Measurements from ENCODE around the gene ST6GALNAC4.

Gene ST6GALNAC4

GRCh38 chr9:127945942-127946341 is 29.1 kb upstream of the ST6GALNAC4 start:
- DNase-seq: no peak

GRCh38 chr9:127945338-127945737 is 28.5 kb upstream of the ST6GALNAC4 start:
- no peak for DNase-seq

- DNase-seq: no peak
Measured at GRCh38 chr9:127944586-127945218, 27.9 kb upstream of the ST6GALNAC4 start.

- DNase-seq: peak; percentile 91
Measured at GRCh38 chr9:127943731-127944144, 26.9 kb upstream of the ST6GALNAC4 start.

GRCh38 chr9:127943011-127943662 is 26.3 kb upstream of the ST6GALNAC4 start:
- no peak for DNase-seq

GRCh38 chr9:127942216-127943010 is 25.6 kb upstream of the ST6GALNAC4 start:
- DNase-seq: peak; percentile 70

- no peak for DNase-seq
Measured at GRCh38 chr9:127941961-127942215, 25.0 kb upstream of the ST6GALNAC4 start.

- DNase-seq: no peak
Measured at GRCh38 chr9:127941062-127941960, 24.5 kb upstream of the ST6GALNAC4 start.

- DNase-seq: no peak
Measured at GRCh38 chr9:127940593-127940992, 23.8 kb upstream of the ST6GALNAC4 start.

- no peak for DNase-seq
Measured at GRCh38 chr9:127938298-127938690, 21.5 kb upstream of the ST6GALNAC4 start.

- peak; percentile 89 for DNase-seq
Measured at GRCh38 chr9:127937388-127938297, 20.8 kb upstream of the ST6GALNAC4 start, which contains the start of gene DPM2. TSS of gene DPM2 (minus strand) at chr9:127937854. CDS start at chr9:127937820, 34 bp downstream.

- DNase-seq: no peak
Measured at GRCh38 chr9:127937056-127937387, 20.2 kb upstream of the ST6GALNAC4 start.

GRCh38 chr9:127936347-127936852 is 19.6 kb upstream of the ST6GALNAC4 start:
- no peak for DNase-seq

- DNase-seq: no peak
Measured at GRCh38 chr9:127935765-127936221, 19.0 kb upstream of the ST6GALNAC4 start.

- no peak for DNase-seq
Measured at GRCh38 chr9:127934986-127935385, 18.1 kb upstream of the ST6GALNAC4 start.

- DNase-seq: no peak
Measured at GRCh38 chr9:127934248-127934647, 17.4 kb upstream of the ST6GALNAC4 start.

- no peak for DNase-seq
Measured at GRCh38 chr9:127931092-127931881, 14.4 kb upstream of the ST6GALNAC4 start.

GRCh38 chr9:127930231-127931091 is 13.6 kb upstream of the ST6GALNAC4 start, which contains the start of gene PIP5KL1:
TSS of gene PIP5KL1 (minus strand) at chr9:127930777. CDS start at chr9:127930752, 25 bp downstream.
- DNase-seq: peak; percentile 84

- DNase-seq: no peak
Measured at GRCh38 chr9:127929625-127929979, 12.8 kb upstream of the ST6GALNAC4 start.
